ENCODE measurements around the gene ATOX1. TPM values are rescaled to one million over a fixed set of nuclear protein-coding genes. Genes with fewer than 3 reads are reported as not detected.
A peak's percentile ranks its signal among the peaks of the same experiment; 100 is the strongest.

Gene ATOX1
- total RNA-seq, 1 donor: 66.6 TPM

DNA sequence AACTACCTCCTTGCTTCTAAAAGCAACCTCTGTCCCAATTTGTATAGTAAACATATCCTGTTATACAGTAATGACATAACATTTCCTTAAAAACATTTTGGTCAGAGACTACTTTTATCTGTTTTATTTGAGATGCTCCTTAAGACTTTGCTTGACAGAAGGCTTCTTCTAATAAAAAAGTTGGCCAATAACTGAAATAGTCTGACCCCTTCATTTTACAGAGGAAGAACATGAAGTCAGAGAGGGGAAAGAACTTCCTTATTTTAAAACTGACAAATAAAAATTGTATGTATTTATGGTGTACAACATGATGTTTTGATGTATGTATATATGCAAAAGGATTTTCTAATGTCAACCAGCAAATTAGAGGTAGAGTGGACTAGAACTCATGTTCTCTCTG, 35.9 kb downstream of the ATOX1 start:
- no peak for DNase-seq (ENCODE audit: low read depth)
- no peak for TF ChIP-seq CTCF (IDR thresholded peaks at IDR 0.05; ENCODE audit: insufficient read depth, low read length)

DNA sequence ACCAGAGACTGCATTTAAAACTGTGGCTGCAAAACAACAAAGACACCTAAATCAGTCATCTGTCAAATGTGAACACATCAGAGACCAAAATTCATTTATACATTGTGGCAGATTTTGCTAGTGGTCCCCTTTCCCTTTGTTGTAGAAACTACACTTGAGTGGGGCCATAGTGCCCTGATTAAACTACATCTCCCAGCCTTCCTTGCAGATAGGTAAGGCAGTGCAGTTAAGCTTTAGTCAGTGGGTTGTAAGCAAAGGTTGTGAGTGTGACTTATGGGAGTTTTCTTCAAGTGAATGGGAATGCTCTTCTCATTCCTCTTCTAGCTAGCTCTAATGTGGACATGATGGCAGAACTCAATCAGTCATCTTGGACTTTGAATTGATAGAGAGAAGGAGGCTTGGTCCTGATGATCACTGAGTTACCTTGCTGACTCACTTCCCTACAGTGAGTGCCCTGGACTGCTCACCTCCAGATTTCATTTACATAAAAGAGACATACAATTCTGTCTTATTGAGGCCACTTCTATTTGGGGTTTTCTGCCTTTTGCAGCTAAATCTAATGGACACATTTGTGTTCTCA, 36.5 kb downstream of the ATOX1 start:
- H3K4me3 ChIP-seq (ENCODE audit: low read depth, low read length): no peak overlapping the region
- no peak for DNase-seq (ENCODE audit: low read depth)
- TF ChIP-seq CTCF (IDR thresholded peaks at IDR 0.05; ENCODE audit: insufficient read depth, low read length): no peak

More for the DNA sequence above, 35.9 kb downstream of the ATOX1 start:
- no peak overlapping the region for H3K4me3 ChIP-seq (ENCODE audit: low read depth, low read length)

GRCh38 chr5:151721087-151721646, 37.3 kb downstream of the ATOX1 start:
- TF ChIP-seq CTCF (IDR thresholded peaks at IDR 0.05; ENCODE audit: insufficient read depth, low read length): no peak

GRCh38 chr5:151720215-151720614, 38.2 kb downstream of the ATOX1 start:
- H3K4me3 ChIP-seq (ENCODE audit: low read depth, low read length): no peak overlapping the region
- no peak for DNase-seq (ENCODE audit: low read depth)
- TF ChIP-seq CTCF (IDR thresholded peaks at IDR 0.05; ENCODE audit: insufficient read depth, low read length): no peak

More at GRCh38 chr5:151721087-151721646, 37.3 kb downstream of the ATOX1 start:
- DNase-seq (ENCODE audit: low read depth): peak; percentile 45
- no peak overlapping the region for H3K4me3 ChIP-seq (ENCODE audit: low read depth, low read length)

DNA sequence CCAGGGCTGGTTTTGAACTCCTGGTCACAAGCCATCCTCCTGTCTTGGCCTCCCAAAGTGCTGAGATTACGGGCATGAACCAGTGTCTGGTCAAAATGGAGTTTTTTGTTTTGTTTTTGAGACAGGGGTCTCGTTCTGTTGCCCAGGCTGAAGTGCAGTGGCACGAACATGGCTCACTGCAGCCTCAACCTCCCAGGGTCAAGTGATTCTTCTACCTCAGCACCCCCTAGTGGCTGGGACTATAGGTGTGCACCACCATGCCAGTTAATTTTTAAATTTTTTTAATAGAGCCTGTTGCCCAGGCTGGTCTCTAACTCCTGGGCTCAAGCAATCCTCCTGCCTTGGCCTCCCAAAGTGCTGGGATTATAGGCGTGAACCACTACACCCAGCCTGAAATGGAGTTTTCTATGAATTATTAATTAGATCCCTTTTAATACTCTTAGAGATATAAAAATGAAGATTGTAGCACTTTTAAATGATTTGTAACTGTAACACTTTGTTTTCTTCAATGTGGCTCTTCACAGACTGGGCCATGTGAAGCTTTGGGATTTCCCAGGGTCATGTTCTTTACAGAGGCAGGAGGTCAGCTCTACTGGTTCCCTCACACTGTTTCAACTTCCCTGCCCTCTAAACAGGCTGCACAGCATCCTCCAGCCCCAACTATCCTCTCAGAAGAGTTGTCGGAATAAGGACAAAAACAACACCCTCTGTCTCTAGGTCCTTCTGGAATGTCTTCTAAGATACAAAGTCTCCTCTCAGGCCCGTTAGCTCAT, 39.0 kb downstream of the ATOX1 start:
- peak; percentile 76 for DNase-seq (ENCODE audit: low read depth)

GRCh38 chr5:151718646-151719045, 39.8 kb downstream of the ATOX1 start:
- no peak overlapping the region for H3K4me3 ChIP-seq (ENCODE audit: low read depth, low read length)
- peak; percentile 94 for DNase-seq (ENCODE audit: low read depth)
- TF ChIP-seq CTCF (IDR thresholded peaks at IDR 0.05; ENCODE audit: insufficient read depth, low read length): no peak

More for the DNA sequence above, 39.0 kb downstream of the ATOX1 start:
- H3K4me3 ChIP-seq (ENCODE audit: low read depth, low read length): no peak overlapping the region
- peak; percentile 68 for TF ChIP-seq CTCF (IDR thresholded peaks at IDR 0.05; ENCODE audit: insufficient read depth, low read length)
